Measurements from ENCODE around the gene PHYKPL.

The PHYKPL gene

GRCh38 chr5:178232124-178232919 lies at the start of gene PHYKPL:
Gene PHYKPL, minus strand, starts transcription at chr5:178232802. Its CDS starts 252 bp downstream, at chr5:178232550.
- no peak for DNase-seq (ENCODE audit: low read depth)

GRCh38 chr5:178282391-178282790 lies 49.8 kb upstream of the PHYKPL start:
- DNase-seq (ENCODE audit: low read depth) = no peak

- DNase-seq (ENCODE audit: low read depth) = no peak
Measured at GRCh38 chr5:178281331-178281730, 48.7 kb upstream of the PHYKPL start.

GRCh38 chr5:178280631-178281030 lies 48.0 kb upstream of the PHYKPL start:
- DNase-seq (ENCODE audit: low read depth) = no peak

- DNase-seq (ENCODE audit: low read depth) = peak; percentile 19
Measured at GRCh38 chr5:178279723-178280438, 47.3 kb upstream of the PHYKPL start.

- no peak for DNase-seq (ENCODE audit: low read depth)
Measured at GRCh38 chr5:178279026-178279722, 46.6 kb upstream of the PHYKPL start.

- DNase-seq (ENCODE audit: low read depth) = no peak
Measured at GRCh38 chr5:178278358-178279023, 45.9 kb upstream of the PHYKPL start.

GRCh38 chr5:178277866-178278265 lies 45.3 kb upstream of the PHYKPL start:
- DNase-seq (ENCODE audit: low read depth) = no peak

GRCh38 chr5:178277346-178277745 lies 44.7 kb upstream of the PHYKPL start:
- DNase-seq (ENCODE audit: low read depth) = no peak

- DNase-seq (ENCODE audit: low read depth) = no peak
Measured at GRCh38 chr5:178274781-178275537, 42.4 kb upstream of the PHYKPL start.

GRCh38 chr5:178273665-178274541 lies 41.3 kb upstream of the PHYKPL start:
- no peak for DNase-seq (ENCODE audit: low read depth)

GRCh38 chr5:178273041-178273440 lies 40.4 kb upstream of the PHYKPL start:
- no peak for DNase-seq (ENCODE audit: low read depth)

- DNase-seq (ENCODE audit: low read depth) = no peak
Measured at GRCh38 chr5:178272591-178272990, 40.0 kb upstream of the PHYKPL start.

GRCh38 chr5:178271726-178272479 lies 39.3 kb upstream of the PHYKPL start:
- DNase-seq (ENCODE audit: low read depth) = no peak

GRCh38 chr5:178271231-178271630 lies 38.6 kb upstream of the PHYKPL start:
- DNase-seq (ENCODE audit: low read depth) = no peak

- no peak for DNase-seq (ENCODE audit: low read depth)
Measured at GRCh38 chr5:178269499-178269898, 36.9 kb upstream of the PHYKPL start.

- DNase-seq (ENCODE audit: low read depth) = no peak
Measured at GRCh38 chr5:178267876-178268275, 35.3 kb upstream of the PHYKPL start.

- no peak for DNase-seq (ENCODE audit: low read depth)
Measured at GRCh38 chr5:178267245-178267644, 34.6 kb upstream of the PHYKPL start.

GRCh38 chr5:178266581-178266980 lies 34.0 kb upstream of the PHYKPL start:
- DNase-seq (ENCODE audit: low read depth) = no peak

GRCh38 chr5:178265746-178266145 lies 33.1 kb upstream of the PHYKPL start:
- no peak for DNase-seq (ENCODE audit: low read depth)

Data from non-pigmented ciliary epithelial cell (primary cell).